Brain microvascular endothelial cell (primary cell): ENCODE data around the gene TSSK2.
A peak's percentile ranks its signal among the peaks of the same experiment; 100 is the strongest.

Source experiments
- DNase-seq: peaks from one replicate; pipeline ENCODE4 v3.0.0-alpha.2; 2020
- H3K27ac ChIP-seq: fragments of 250-450 bp; sonication (Bioruptor Pico); 2 replicates; pipeline ENCODE4 v1.5.1; 2020; ENCODE audit warnings: mild to moderate bottlenecking, moderate library complexity
- H3K27me3 ChIP-seq: fragments of 250-450 bp; sonication (Bioruptor Pico); replicated peaks from 2 replicates; pipeline ENCODE4 v1.5.1; 2020; ENCODE audit warnings: mild to moderate bottlenecking
- H3K36me3 ChIP-seq: fragments of 250-450 bp; sonication (Bioruptor Pico); replicated peaks from 2 replicates; pipeline ENCODE4 v1.5.1; 2020; ENCODE audit warnings: mild to moderate bottlenecking
- H3K4me3 ChIP-seq: 2 replicates; pipeline ENCODE4 v1.5.1; 2011; ENCODE audit warnings: low read depth, mild to moderate bottlenecking, control low read depth, low read length, moderate library complexity
- CTCF ChIP-seq: IDR thresholded peaks from 2 replicates; pipeline ENCODE4 v1.5.1; 2011; ENCODE audit warnings: low read depth, mild to moderate bottlenecking, moderate library complexity, low read length, control low read depth, inconsistent platforms; ENCODE audit errors: missing control alignments
- in situ Hi-C: cut with HindIII; loops from 2 replicates; pipeline ENCODE4 v1.10.0; 2017; ENCODE audit warnings: low sequenced_read_pairs, low pct_ligation_motif_present

TSSK2 gene

DNA sequence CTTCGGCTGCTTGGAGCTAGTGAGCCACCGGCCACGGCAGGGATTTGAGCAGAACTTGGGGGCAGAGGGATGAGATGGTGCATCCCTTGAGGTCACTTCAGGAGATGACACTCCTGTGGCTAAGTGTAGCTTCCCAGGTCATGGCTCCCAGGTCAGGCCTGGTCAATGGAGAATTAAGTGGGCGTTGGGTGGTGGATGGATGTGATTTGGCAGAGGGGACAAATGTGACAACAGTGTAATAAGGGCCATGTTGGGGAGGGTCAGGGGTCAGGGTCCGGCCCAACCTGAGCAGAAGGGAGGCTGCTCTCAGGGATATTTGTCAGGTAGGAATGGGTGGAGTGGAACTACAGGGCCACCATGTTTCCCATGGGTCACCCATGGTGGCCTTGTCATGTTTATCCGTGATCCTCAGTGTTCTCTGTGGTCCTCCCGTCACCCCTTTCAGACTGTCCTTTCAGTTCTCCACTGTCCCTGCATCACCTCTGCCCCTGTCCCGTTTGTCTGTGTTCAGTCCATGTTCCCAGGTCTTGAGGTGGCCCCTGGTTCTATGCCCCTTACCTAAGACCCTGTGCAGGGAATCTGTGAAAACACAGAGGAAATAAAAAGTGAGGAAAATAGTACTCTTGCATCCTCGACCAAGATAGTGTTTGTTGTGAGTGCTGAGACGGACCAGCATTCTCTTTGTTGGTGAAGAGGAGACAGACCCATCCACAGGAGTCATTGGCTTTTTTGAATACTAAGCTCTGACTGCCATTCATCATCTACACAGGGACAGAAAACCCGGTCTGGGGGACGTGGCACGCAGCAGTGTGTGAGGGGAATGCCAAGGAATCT lies 41.3 kb downstream of the TSSK2 start:
- in situ Hi-C loops: no loop called here
- Histone ChIP-seq H3K4me3 (peak overlapping the region; percentile 86), H3K36me3 (peaks cover 2% of the 10 kb centered on the region), H3K27me3 (peaks cover 24% of the 10 kb centered on the region), H3K27ac (peak overlapping the region; percentile 83)
- no peak for DNase-seq
- TF ChIP-seq CTCF: no peak

DNA sequence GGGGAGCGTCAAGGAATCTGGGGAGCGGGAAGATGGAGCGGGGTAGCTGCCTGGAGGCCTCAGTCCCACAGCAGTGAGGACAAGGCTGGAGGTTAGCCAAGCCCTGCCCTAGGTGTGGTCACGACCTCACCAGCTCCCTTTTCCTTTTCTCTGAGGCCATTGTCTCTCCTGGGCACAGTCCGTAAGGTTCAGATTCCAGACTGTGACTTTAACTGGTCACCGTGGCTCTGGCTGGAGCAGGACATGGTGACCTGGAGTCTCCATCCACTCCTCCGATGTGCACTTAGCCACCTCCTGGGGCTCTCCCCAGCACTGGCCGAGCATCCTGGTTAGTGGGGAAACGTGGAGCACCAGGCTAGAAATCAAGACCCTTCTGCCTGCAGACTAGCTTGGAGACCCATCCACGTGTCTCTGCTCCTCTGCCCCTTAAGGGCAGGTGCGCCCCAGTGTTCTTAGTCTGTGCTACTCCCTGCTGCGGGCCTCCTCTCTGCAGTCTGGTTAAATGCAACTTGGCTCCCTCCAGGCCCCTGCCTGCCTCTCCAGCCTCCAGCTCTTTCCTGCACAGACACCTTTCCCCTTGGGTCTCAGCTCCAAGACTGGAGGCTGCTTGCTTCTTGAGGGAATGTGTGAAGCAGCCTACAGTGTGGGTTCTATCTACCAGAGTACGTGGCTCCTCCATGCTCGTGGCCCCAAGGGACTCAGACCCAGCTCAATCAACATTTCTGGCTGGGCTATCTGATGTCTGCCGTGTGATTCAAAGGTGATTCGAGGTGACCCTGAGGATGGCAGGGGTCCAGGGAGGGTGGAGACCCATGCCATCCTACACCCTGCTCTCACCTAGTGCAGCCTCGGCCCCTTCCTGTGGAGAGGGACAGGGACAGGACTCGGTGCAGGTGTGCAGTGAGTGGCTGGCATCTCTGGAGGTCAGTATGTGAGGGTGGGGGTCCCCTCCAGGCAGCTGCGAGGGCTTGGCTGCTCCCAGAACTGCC lies 42.2 kb downstream of the TSSK2 start:
- H3K27me3 ChIP-seq: peaks cover 14% of the 10 kb centered on the region
- TF ChIP-seq CTCF: no peak
- peaks cover 2% of the 10 kb centered on the region for H3K36me3 ChIP-seq
- H3K4me3 ChIP-seq: peak overlapping the region; percentile 86
- no peak for DNase-seq
- in situ Hi-C loops: no loop called here
- no peak overlapping the region for H3K27ac ChIP-seq

DNA sequence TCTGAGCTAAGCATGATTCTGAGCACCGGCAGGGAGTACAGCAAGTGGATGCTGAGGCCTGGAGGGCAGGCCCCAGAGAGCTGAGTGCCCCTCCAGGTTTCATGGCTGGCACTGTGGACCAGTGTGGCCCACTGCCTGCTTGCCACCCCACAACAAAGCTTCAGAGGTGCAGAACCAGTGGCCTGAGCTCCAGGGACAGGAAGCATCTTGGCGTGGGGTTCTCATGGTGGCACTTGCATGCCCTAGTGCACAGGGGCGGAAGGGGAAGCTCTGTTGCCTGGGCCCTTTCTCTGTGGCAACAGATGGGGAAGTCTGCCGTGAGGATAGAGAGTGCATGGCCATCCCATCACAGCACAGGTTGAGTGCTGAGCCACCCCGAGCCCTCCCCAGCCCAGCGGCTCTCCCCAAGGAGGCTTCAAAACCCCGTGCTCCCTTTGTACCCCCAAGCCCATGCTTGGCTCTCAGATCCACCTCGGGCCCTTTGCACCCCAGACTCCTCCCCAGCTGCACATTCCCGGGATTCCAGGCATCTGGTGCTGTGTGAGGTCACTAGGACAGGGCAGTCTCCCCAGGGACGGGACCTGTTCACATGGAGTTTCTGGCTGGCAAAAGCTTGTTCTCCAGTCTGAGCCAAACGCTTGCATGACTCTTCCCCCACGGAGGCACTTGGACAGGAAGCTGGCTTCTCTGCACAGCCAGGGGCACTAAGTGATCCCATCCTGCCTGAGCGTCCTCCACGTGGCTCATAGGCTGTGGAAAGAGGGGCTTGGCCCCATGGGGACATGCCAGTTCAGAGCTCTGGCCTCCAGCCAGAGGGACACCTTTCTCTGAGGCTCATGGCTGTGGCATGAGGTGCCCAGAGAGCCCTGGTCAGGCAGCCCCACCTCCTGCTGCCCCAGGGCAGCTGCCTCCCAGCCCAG lies 43.3 kb downstream of the TSSK2 start:
- in situ Hi-C loops: no loop called here
- Histone ChIP-seq H3K27me3 (peaks cover 4% of the 10 kb centered on the region), H3K4me3 (peak overlapping the region; percentile 3), H3K27ac (peak overlapping the region; percentile 14), H3K36me3 (peaks cover 2% of the 10 kb centered on the region)
- DNase-seq: peak; percentile 50
- no peak for TF ChIP-seq CTCF

DNA sequence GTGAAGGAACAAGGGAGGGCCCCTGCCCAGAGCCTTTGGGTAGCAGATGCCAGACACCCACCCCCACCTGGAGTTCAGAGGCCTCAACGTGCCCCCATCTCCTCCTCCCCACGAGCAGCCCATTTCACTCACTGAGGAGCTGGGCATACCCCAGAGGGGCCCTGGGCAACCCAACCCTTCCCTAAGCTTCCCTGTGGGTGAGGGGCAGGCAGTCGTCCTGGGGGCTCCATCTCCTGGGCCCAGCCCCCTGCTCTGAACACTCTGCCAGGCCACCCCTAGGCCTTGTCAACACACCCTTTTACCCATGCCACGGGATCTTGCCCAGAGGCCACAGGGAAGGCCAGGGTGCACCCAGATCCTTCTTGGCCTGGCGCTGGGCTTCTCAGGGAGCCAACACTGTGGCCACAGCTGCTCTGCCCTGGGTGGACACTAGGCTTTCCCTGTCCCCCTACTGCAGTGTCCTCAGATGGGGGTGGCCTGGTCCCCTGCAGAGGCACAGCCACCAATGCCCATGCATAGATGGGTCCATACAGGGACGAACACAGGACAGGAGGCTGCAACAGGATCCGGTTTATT lies 44.0 kb downstream of the TSSK2 start:
- H3K36me3 ChIP-seq: peaks cover 2% of the 10 kb centered on the region

More for the DNA sequence above, 44.0 kb downstream of the TSSK2 start:
- H3K4me3 ChIP-seq: no peak overlapping the region
- H3K27me3 ChIP-seq: no peaks in the 10 kb centered on the region
- in situ Hi-C loops: no loop called here
- no peak for DNase-seq
- peak overlapping the region; percentile 14 for H3K27ac ChIP-seq
- TF ChIP-seq CTCF: no peak
